HG02981 (cell line): ENCODE data around the gene SLC25A21.

ENCODE experiments used
- ATAC-seq: cut with Tn5 transposase; IDR thresholded peaks from one replicate; pipeline ENCODE4 v1.9.1; 2021; ENCODE audit warnings: mild to moderate bottlenecking, moderate library complexity; ENCODE audit not compliant: unreplicated experiment

SLC25A21 gene

GRCh38 chr14:36791402-36791801 lies 381.0 kb downstream of the SLC25A21 start:
- ATAC-seq, result no peak

DNA sequence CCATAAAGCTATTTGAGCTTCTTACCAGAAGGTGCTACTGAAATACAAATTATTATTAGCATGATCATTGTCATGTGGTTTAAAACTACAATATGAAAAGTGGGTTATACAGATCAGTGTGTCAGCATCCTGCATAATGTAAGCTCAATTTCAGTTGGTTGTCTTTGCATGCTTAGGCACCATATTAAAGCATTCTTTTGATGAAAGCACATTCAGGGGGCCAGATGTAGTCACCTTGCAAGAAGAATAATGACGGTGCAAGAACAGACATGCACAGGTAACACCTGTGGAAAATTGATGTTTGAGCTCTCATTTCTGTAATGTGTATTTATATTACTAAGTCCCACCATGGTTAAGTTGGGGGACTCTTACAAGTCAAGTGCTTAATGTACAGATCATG lies 386.9 kb downstream of the SLC25A21 start:
- ATAC-seq, result no peak

GRCh38 chr14:36784541-36784940 lies 387.9 kb downstream of the SLC25A21 start:
- no peak for ATAC-seq

GRCh38 chr14:36781897-36782296 lies 390.5 kb downstream of the SLC25A21 start:
- ATAC-seq, result no peak

- no peak for ATAC-seq
Measured at GRCh38 chr14:36773558-36773957, 398.8 kb downstream of the SLC25A21 start.

DNA sequence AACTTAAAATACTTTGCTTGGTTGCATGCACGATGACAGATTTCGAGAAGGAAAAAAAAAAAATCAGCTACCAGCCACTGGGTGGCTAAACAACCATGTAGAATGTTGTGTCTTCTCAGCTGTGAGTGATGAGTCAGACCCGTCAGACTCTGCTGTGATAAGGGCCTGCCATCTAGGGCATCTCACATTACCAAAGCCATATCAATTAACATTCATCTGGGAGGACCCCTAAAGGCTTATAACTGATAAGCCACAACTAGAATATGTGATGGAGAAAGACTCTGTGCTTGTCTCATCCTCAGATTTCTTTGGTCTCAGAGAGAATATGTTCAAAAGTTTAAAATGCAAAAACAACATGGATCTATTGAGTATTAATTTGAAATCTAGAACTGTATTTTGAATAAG lies 399.3 kb downstream of the SLC25A21 start:
- no peak for ATAC-seq

GRCh38 chr14:36771028-36771640 lies 401.3 kb downstream of the SLC25A21 start:
- no peak for ATAC-seq

- ATAC-seq, result no peak
Measured at GRCh38 chr14:36768638-36769337, 403.6 kb downstream of the SLC25A21 start.

GRCh38 chr14:36767603-36768281 lies 404.7 kb downstream of the SLC25A21 start:
- no peak for ATAC-seq

- ATAC-seq, result no peak
Measured at GRCh38 chr14:36766974-36767373, 405.4 kb downstream of the SLC25A21 start.

- ATAC-seq, result no peak
Measured at GRCh38 chr14:36757734-36758601, 414.4 kb downstream of the SLC25A21 start.

- ATAC-seq, result no peak
Measured at GRCh38 chr14:36756226-36756625, 416.2 kb downstream of the SLC25A21 start.

DNA sequence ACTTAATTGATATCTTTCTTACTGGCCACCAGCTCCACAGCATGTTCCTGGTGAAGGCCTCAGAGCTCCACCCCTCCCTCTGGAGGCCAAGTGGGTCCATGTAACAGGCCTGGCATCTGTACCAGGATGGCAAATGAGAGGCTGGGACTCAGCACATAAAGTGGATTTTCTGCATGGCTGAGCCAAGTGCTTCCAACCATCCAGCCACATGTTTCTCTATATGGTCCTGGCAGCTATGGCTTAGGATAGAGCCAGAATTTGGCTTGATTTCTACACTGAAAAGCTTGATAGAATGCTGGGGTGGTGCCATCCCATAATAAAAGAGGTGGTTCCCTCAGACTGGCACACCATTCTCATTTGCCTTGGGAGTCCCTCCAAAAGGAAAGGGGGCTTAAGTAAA lies 416.6 kb downstream of the SLC25A21 start:
- ATAC-seq, result no peak

DNA sequence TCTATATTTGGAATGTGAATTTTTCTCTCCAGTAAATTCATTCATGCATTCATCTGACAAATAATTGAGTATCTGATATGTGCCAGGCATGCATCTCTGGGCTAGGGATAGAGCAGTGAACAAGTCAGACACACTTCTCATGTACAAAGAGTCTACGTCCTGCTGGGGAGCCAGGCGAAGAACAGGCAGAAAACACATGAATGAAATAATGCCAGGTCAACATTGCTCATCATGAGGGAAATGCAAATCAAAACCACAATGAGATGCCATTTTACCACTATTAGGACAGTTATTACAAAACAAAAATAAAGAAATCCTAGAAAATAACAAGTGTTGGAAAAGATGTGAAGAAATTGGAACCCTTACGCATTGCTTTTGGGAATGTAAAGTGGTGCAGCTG lies 420.5 kb downstream of the SLC25A21 start:
- ATAC-seq, result no peak

GRCh38 chr14:36751106-36751505 lies 421.3 kb downstream of the SLC25A21 start:
- ATAC-seq, result no peak

GRCh38 chr14:36750244-36750643 lies 422.2 kb downstream of the SLC25A21 start:
- no peak for ATAC-seq

- no peak for ATAC-seq
Measured at GRCh38 chr14:36748610-36749213, 423.7 kb downstream of the SLC25A21 start.

GRCh38 chr14:36747411-36748184 lies 424.8 kb downstream of the SLC25A21 start:
- ATAC-seq, result no peak

DNA sequence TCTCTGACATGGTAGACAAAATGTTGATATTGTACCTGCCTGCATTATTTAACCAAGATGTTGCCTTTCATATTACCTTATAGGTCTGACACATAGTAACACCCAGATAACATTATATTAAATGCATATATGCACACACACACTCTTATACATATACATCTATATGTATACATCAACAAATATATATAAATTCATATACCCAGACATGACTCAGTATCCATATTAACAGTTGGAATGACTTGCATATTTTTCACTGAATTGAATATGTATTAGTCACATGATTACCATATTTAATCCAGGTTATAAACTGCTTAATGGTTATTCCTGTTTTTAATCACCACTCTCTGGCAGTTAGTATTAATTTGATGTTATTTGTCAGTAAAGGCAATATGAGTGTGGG lies 425.5 kb downstream of the SLC25A21 start:
- ATAC-seq, result no peak

DNA sequence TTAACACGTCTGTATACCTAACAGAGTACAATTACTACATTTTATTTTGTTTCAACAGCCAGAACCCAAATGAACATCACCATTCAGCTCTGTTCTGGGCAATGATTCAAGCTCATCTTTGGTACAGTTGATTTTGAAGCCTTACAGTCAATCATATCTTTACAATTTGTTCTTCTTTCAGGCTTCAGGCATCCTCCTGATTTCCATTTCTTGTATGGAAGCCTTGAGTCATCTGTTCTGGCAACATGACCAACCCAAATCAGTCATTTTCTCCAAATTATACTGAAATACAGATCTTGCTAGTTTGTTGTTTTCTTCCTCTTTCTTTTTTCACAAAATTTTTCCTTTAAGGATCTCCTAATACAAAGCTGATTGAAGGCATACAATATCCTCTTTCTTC lies 430.5 kb downstream of the SLC25A21 start:
- no peak for ATAC-seq
